Inflammatory macrophage treated with lipopolysaccharide for 1 hour (primary cell): ENCODE measurements around the gene SSR4.

Experiments used
- DNase-seq, 2 donors: peaks; one replicate each; pipeline ENCODE4 v3.0.0-alpha.2; 2020 to 2022

Gene SSR4

DNA sequence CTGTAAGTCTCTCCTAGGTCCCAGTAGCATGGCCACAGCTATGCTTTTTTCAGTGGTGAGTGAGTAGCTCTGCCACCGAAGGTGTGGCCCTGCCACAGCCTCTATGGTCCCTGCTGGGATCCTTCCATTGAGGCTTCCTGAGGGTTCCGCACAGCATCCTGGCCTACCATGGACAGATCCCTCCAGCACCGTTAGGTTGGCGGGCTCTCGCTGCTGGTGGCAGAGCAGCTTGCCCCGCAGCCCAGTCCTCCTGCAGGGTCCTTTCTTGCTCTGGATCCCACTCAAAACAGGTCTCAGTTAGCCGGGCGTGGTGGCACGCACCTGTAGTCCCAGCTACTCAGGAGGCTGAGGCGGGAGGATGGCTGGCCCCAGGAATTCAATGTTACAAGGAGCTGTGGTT lies 38.3 kb downstream of the SSR4 start:
- DNase-seq = no peak

- DNase-seq = no peak
Measured at GRCh38 chrX:153836921-153837320, 42.5 kb downstream of the SSR4 start.

DNA sequence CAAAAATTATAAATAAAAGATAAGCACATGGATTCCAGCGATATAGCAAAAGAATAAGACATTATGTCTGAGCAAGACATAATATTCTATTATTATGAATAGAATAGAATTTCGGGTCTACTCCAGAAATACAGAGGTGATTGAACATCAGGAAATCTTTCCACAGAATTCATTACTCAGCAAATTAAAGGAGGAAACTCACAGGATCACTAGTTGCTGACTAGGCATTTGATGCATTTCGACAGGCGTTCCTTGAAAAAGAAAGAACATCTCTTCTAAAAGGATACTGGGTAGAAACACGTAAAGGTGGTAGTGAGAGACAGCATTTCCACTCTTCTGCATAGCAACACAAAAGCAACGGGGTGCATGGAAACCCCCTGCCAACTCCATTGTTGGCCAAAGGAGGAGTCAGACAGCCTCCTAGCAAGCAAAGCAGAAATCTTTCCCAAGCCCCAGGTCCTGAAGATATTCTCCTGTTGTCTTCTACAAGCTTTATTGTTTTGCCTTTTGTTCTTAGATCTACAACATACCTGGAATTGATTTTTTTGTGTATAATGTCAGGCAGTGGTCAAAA lies 50.1 kb downstream of the SSR4 start:
- DNase-seq = no peak

DNA sequence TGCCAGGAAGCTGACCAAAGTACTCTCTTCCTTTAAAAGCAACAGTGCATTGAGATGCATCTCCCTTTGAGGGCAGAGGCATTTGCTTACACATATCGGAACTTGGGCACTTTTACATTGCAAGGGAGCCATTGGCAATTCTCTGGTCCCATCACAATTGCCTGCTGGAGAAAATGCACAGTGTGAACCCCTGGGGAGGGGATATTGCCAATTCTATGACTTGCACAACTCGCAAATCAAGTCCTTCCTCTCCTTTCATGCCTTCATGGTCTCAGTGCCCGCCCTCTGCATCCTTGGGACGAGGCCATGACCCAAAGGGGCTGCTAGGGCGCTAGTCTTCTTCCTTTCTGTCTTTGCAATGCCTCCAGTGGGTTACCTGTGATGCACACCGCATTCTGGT lies 50.7 kb downstream of the SSR4 start:
- DNase-seq = no peak

DNA sequence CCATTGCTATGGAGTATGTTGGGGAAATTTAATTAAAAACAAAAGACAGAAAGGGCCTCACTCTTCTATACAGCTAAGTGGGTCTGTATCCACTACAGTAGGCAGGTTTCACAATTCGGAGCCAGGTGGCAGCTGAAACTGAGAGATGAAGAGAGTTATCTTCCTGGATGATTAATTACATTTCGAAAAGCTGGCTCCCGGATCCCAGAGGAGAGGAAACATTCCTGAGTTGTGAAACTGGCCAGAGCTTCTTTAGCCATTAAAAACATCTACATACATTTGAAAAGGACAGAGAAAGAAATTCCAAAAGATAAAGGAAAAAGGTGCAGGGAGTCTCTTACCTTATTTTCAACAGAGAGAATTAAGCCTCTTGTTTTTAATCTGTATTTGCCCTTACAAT lies 51.4 kb downstream of the SSR4 start:
- no peak for DNase-seq
